RWPE2 (cell line): ENCODE data around the gene NXT1.

Experiments used
- ATAC-seq: fragments of 200-7000 bp; cut with Tn5 transposase; 3 replicates; pipeline ENCODE4 v1.9.1; 2021; ENCODE audit warnings: low read depth
- DNase-seq: peaks from one replicate; pipeline ENCODE4 v3.0.0-alpha.2; 2020; ENCODE audit warnings: low spot score
- H3K27ac ChIP-seq: fragments of 450-650 bp; 2 replicates; pipeline ENCODE4 v1.5.1; 2017; ENCODE audit warnings: mild to moderate bottlenecking; ENCODE audit not compliant: poor library complexity, severe bottlenecking
- H3K27me3 ChIP-seq: fragments of 250-450 bp; sonication (Bioruptor Pico); 2 replicates; pipeline ENCODE4 v1.5.1; 2021; ENCODE audit warnings: mild to moderate bottlenecking, moderate library complexity; ENCODE audit not compliant: insufficient read depth, poor library complexity, severe bottlenecking
- H3K36me3 ChIP-seq: fragments of 250-450 bp; sonication (Bioruptor Pico); 2 replicates; pipeline ENCODE4 v1.5.1; 2020; ENCODE audit warnings: low read depth, mild to moderate bottlenecking, moderate library complexity
- H3K4me1 ChIP-seq: fragments of 250-450 bp; sonication (Bioruptor Pico); 2 replicates; pipeline ENCODE4 v1.5.1; 2021; ENCODE audit warnings: mild to moderate bottlenecking, moderate library complexity; ENCODE audit not compliant: insufficient read depth, poor library complexity, severe bottlenecking
- H3K4me3 ChIP-seq: fragments of 250-450 bp; sonication (Bioruptor Pico); 2 replicates; pipeline ENCODE4 v1.5.1; 2021; ENCODE audit warnings: mild to moderate bottlenecking, moderate library complexity; ENCODE audit not compliant: severe bottlenecking
- H3K9me3 ChIP-seq: fragments of 250-450 bp; sonication (Bioruptor Pico); 2 replicates; pipeline ENCODE4 v1.5.1; 2021; ENCODE audit warnings: mild to moderate bottlenecking, moderate library complexity; ENCODE audit not compliant: severe bottlenecking
- CTCF ChIP-seq: fragments of 450-650 bp; IDR thresholded peaks from one replicate; pipeline ENCODE4 v1.5.1; 2017; ENCODE audit warnings: mild to moderate bottlenecking, moderate library complexity; ENCODE audit not compliant: poor library complexity, severe bottlenecking

NXT1 gene

GRCh38 chr20:23390091-23390774, 39.6 kb downstream of the NXT1 start:
- no peaks in the 10 kb centered on the region for H3K27me3 ChIP-seq
- peaks cover 72% of the 10 kb centered on the region for H3K36me3 ChIP-seq
- H3K4me3 ChIP-seq, result no peak overlapping the region
- no peaks in the 10 kb centered on the region for H3K4me1 ChIP-seq
- H3K27ac ChIP-seq, result no peak overlapping the region
- ATAC-seq (no peak), DNase-seq (no peak)
- TF ChIP-seq CTCF, result no peak
- no peaks in the 10 kb centered on the region for H3K9me3 ChIP-seq

- no peaks in the 10 kb centered on the region for H3K9me3 ChIP-seq
- no peak for ATAC-seq
- no peaks in the 10 kb centered on the region for H3K27me3 ChIP-seq
- H3K4me1 ChIP-seq, result no peaks in the 10 kb centered on the region
- peaks cover 85% of the 10 kb centered on the region for H3K36me3 ChIP-seq
- no peak overlapping the region for H3K27ac ChIP-seq
- H3K4me3 ChIP-seq, result no peak overlapping the region
- DNase-seq, result no peak
- no peak for TF ChIP-seq CTCF
Observed at GRCh38 chr20:23391707-23392310, 41.2 kb downstream of the NXT1 start.

- DNase-seq (no peak), ATAC-seq (no peak)
- Histone ChIP-seq H3K27me3 (no peaks in the 10 kb centered on the region), H3K9me3 (no peaks in the 10 kb centered on the region), H3K36me3 (peaks cover 62% of the 10 kb centered on the region), H3K4me1 (no peaks in the 10 kb centered on the region), H3K27ac (no peak overlapping the region), H3K4me3 (no peak overlapping the region)
- no peak for TF ChIP-seq CTCF
Observed at GRCh38 chr20:23393996-23394775, 43.6 kb downstream of the NXT1 start.

GRCh38 chr20:23396950-23397627, 46.5 kb downstream of the NXT1 start:
- no peak overlapping the region for H3K4me3 ChIP-seq
- H3K27me3 ChIP-seq, result no peaks in the 10 kb centered on the region
- H3K9me3 ChIP-seq, result no peaks in the 10 kb centered on the region
- H3K4me1 ChIP-seq, result no peaks in the 10 kb centered on the region
- H3K36me3 ChIP-seq, result peaks cover 55% of the 10 kb centered on the region
- DNase-seq (no peak), ATAC-seq (no peak)
- H3K27ac ChIP-seq, result no peak overlapping the region
- TF ChIP-seq CTCF, result no peak
